SK-N-SH (cell line): ENCODE measurements around the gene PRRG3.

Source experiments
- CTCF ChIP-seq: fragments of 200-600 bp; sonication (generic); IDR thresholded peaks from 2 replicates; pipeline ENCODE4 v1.6.1; 2017; ENCODE audit warnings: antibody characterized with exemption, mild to moderate bottlenecking, moderate library complexity
- EP300 ChIP-seq, 2 experiments: IDR thresholded peaks; 2 replicates each; pipeline versions ENCODE4 v1.4.0 to v1.6.1; 2012; ENCODE audit warnings: borderline replicate concordance in 1 of 2, low read depth in 1 of 2, low read length in 1 of 2
- EZH2phosphoT487 ChIP-seq: fragments of 200-600 bp; sonication (generic); IDR thresholded peaks from 2 replicates; pipeline ENCODE4 v1.6.1; 2017; ENCODE audit warnings: low read depth, mixed run types, mild to moderate bottlenecking, antibody characterized with exemption, moderate library complexity, borderline replicate concordance
- FOXM1 ChIP-seq: IDR thresholded peaks from 2 replicates; pipeline ENCODE4 v1.4.0; 2012; ENCODE audit warnings: low read depth, mild to moderate bottlenecking
- NFIC ChIP-seq: IDR thresholded peaks from 2 replicates; pipeline ENCODE4 v1.4.0; 2012; ENCODE audit warnings: borderline replicate concordance
- POLR2AphosphoS5 ChIP-seq: IDR thresholded peaks from 2 replicates; pipeline ENCODE4 v1.6.1; 2012; ENCODE audit warnings: low read depth, low read length
- RAD21 ChIP-seq: IDR thresholded peaks from 2 replicates; pipeline ENCODE4 v1.6.1; 2012; ENCODE audit warnings: mild to moderate bottlenecking, low read length
- RXRA ChIP-seq: IDR thresholded peaks from 2 replicates; pipeline ENCODE4 v1.4.0; 2012; ENCODE audit warnings: low read depth, mild to moderate bottlenecking, borderline replicate concordance
- SMC3 ChIP-seq: IDR thresholded peaks from 2 replicates; pipeline ENCODE4 v1.6.1; 2012; ENCODE audit warnings: low read depth, low read length, improper control_type of control experiment
- TAF1 ChIP-seq: IDR thresholded peaks from 2 replicates; pipeline ENCODE4 v1.6.1; 2012; ENCODE audit warnings: low read depth, mild to moderate bottlenecking, low read length, moderate library complexity, borderline replicate concordance
- TF ChIP-seq, protein P1 (sequence below): IDR thresholded peaks from 2 replicates; pipeline ENCODE4 v1.4.0; 2012; ENCODE audit warnings: low read depth, borderline replicate concordance
- TF ChIP-seq, protein P2 (sequence below): IDR thresholded peaks from 2 replicates; pipeline ENCODE4 v1.6.1; 2012; ENCODE audit warnings: mild to moderate bottlenecking, low read depth, low read length, moderate library complexity

DNA sequence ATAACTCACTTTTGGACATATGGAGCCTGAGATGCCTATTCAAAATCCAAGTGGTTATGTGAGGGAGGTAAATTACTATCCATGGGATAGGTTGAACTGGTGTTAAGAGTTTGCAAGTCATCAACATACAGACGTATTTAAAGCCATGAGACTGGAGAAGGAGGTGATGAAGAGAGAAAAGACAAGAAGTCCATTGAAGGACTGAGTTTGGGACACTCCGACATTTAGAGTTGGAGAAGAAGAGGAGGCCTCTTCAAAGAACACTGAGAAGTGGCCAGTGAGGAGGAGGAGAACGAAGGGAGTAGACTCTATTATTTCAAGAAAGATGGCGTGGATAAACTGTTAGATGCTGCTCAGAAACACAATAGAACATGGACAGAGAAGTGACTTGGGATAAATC lies 39.2 kb downstream of the PRRG3 start, which contains the start of gene CNGA2:
- no peak for TF ChIP-seq CTCF
- TF ChIP-seq EP300 (IDR thresholded peaks at IDR 0.05; ENCODE audit: borderline replicate concordance in 1 of 2, low read depth in 1 of 2, low read length in 1 of 2) = no peak
- no peak for TF ChIP-seq NFIC
- no peak for TF ChIP-seq RXRA
- no peak for TF ChIP-seq TAF1
- no peak for TF ChIP-seq POLR2AphosphoS5
- TF ChIP-seq, protein P1, sequence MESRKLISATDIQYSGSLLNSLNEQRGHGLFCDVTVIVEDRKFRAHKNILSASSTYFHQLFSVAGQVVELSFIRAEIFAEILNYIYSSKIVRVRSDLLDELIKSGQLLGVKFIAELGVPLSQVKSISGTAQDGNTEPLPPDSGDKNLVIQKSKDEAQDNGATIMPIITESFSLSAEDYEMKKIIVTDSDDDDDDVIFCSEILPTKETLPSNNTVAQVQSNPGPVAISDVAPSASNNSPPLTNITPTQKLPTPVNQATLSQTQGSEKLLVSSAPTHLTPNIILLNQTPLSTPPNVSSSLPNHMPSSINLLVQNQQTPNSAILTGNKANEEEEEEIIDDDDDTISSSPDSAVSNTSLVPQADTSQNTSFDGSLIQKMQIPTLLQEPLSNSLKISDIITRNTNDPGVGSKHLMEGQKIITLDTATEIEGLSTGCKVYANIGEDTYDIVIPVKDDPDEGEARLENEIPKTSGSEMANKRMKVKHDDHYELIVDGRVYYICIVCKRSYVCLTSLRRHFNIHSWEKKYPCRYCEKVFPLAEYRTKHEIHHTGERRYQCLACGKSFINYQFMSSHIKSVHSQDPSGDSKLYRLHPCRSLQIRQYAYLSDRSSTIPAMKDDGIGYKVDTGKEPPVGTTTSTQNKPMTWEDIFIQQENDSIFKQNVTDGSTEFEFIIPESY = no peak
- TF ChIP-seq EZH2phosphoT487 = no peak
- no peak for TF ChIP-seq FOXM1
- TF ChIP-seq SMC3 = no peak
- TF ChIP-seq RAD21 = no peak
- TF ChIP-seq, protein P2, sequence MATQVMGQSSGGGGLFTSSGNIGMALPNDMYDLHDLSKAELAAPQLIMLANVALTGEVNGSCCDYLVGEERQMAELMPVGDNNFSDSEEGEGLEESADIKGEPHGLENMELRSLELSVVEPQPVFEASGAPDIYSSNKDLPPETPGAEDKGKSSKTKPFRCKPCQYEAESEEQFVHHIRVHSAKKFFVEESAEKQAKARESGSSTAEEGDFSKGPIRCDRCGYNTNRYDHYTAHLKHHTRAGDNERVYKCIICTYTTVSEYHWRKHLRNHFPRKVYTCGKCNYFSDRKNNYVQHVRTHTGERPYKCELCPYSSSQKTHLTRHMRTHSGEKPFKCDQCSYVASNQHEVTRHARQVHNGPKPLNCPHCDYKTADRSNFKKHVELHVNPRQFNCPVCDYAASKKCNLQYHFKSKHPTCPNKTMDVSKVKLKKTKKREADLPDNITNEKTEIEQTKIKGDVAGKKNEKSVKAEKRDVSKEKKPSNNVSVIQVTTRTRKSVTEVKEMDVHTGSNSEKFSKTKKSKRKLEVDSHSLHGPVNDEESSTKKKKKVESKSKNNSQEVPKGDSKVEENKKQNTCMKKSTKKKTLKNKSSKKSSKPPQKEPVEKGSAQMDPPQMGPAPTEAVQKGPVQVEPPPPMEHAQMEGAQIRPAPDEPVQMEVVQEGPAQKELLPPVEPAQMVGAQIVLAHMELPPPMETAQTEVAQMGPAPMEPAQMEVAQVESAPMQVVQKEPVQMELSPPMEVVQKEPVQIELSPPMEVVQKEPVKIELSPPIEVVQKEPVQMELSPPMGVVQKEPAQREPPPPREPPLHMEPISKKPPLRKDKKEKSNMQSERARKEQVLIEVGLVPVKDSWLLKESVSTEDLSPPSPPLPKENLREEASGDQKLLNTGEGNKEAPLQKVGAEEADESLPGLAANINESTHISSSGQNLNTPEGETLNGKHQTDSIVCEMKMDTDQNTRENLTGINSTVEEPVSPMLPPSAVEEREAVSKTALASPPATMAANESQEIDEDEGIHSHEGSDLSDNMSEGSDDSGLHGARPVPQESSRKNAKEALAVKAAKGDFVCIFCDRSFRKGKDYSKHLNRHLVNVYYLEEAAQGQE = no peak
